ENCODE measurements around the gene RMRP.

The RMRP gene

DNA sequence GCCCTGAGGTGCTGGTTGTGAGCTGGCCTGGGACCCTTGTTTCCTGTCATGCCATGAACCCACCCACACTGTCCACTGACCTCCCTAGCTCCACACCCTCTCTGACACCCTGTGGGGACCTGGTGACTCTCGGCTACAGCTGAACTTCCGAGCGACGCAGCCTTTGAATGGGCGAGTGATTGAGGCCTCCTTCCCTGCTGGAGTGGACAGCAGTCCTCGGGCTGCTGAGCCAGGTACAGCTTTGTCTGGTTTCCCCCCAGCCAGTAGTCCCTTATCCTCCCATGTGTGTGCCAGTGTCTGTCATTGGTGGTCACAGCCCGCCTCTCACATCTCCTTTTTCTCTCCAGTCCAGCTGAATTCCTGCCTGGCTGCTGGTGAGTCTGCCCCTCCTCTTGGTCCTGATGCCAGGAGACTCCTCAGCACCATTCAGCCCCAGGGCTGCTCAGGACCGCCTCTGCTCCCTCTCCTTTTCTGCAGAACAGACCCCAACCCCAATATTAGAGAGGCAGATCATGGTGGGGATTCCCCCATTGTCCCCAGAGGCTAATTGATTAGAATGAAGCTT is 22.0 kb upstream of the RMRP start:
- Histone ChIP-seq H3K9me3 (ENCODE audit: control insufficient read depth, low read length) (no peaks in the 10 kb centered on the region), H3K36me3 (ENCODE audit: control insufficient read depth, insufficient read depth, low read length) (peaks cover 21% of the 10 kb centered on the region), H3K27me3 (ENCODE audit: control insufficient read depth, insufficient read depth, low read length, poor library complexity, severe bottlenecking) (no peaks in the 10 kb centered on the region), H3K4me3 (ENCODE audit: insufficient read depth, low read depth, low read length) (no peak overlapping the region), H3K27ac (ENCODE audit: insufficient read depth, low read depth, low read length, poor library complexity, severe bottlenecking) (no peak overlapping the region), H3K4me1 (ENCODE audit: control insufficient read depth, insufficient read depth, low read length) (peaks cover 6% of the 10 kb centered on the region)
- 87 to 89% methylated on average over 8 of the region's 8 CpGs for WGBS, 2 experiments

DNA sequence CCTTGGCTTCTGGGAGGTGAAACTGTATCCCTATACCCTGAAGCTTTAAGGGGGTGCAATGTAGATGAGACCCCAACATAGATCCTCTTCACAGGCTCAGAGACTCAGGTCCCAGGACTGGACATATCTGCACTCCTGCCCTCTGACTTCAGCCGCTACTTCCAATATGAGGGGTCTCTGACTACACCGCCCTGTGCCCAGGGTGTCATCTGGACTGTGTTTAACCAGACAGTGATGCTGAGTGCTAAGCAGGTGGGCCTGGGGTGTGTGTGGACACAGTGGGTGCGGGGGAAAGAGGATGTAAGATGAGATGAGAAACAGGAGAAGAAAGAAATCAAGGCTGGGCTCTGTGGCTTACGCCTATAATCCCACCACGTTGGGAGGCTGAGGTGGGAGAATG is 21.3 kb upstream of the RMRP start:
- Histone ChIP-seq H3K9me3 (ENCODE audit: control insufficient read depth, low read length) (no peaks in the 10 kb centered on the region), H3K36me3 (ENCODE audit: control insufficient read depth, insufficient read depth, low read length) (peaks cover 14% of the 10 kb centered on the region), H3K27me3 (ENCODE audit: control insufficient read depth, insufficient read depth, low read length, poor library complexity, severe bottlenecking) (no peaks in the 10 kb centered on the region), H3K27ac (ENCODE audit: insufficient read depth, low read depth, low read length, poor library complexity, severe bottlenecking) (no peak overlapping the region), H3K4me1 (ENCODE audit: control insufficient read depth, insufficient read depth, low read length) (peaks cover 6% of the 10 kb centered on the region), H3K4me3 (ENCODE audit: insufficient read depth, low read depth, low read length) (no peak overlapping the region)
- 87 to 96% methylated on average over 5 of the region's 5 CpGs for WGBS, 2 experiments

DNA sequence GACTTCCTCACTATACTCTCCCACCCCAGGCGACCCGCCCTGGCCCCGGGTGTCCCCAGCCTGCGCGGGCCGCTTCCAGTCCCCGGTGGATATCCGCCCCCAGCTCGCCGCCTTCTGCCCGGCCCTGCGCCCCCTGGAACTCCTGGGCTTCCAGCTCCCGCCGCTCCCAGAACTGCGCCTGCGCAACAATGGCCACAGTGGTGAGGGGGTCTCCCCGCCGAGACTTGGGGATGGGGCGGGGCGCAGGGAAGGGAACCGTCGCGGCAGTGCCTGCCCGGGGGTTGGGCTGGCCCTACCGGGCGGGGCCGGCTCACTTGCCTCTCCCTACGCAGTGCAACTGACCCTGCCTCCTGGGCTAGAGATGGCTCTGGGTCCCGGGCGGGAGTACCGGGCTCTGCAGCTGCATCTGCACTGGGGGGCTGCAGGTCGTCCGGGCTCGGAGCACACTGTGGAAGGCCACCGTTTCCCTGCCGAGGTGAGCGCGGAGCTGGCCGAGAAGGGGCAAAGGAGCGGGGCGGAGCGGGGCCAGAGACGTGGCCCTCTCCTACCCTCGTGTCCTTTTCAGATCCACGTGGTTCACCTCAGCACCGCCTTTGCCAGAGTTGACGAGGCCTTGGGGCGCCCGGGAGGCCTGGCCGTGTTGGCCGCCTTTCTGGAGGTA is 18.0 kb upstream of the RMRP start:
- H3K27ac ChIP-seq (ENCODE audit: insufficient read depth, low read depth, low read length, poor library complexity, severe bottlenecking) = no peak overlapping the region
- H3K36me3 ChIP-seq (ENCODE audit: control insufficient read depth, insufficient read depth, low read length) = no peaks in the 10 kb centered on the region
- H3K27me3 ChIP-seq (ENCODE audit: control insufficient read depth, insufficient read depth, low read length, poor library complexity, severe bottlenecking) = no peaks in the 10 kb centered on the region
- no peaks in the 10 kb centered on the region for H3K9me3 ChIP-seq (ENCODE audit: control insufficient read depth, low read length)
- 9 to 12% methylated on average over 51 of the region's 51 CpGs for WGBS, 2 experiments
- H3K4me1 ChIP-seq (ENCODE audit: control insufficient read depth, insufficient read depth, low read length) = peaks cover 6% of the 10 kb centered on the region
- peak overlapping the region; percentile 44 for H3K4me3 ChIP-seq (ENCODE audit: insufficient read depth, low read depth, low read length)

DNA sequence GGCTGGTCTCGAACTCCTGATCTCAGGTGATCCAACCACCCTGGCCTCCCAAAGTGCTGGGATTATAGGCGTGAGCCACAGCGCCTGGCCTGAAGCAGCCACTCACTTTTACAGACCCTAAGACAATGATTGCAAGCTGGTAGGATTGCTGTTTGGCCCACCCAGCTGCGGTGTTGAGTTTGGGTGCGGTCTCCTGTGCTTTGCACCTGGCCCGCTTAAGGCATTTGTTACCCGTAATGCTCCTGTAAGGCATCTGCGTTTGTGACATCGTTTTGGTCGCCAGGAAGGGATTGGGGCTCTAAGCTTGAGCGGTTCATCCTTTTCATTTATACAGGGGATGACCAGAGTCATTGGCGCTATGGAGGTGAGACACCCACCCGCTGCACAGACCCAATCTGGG is 17.4 kb upstream of the RMRP start:
- H3K9me3 ChIP-seq (ENCODE audit: control insufficient read depth, low read length) = no peaks in the 10 kb centered on the region
- no peak overlapping the region for H3K27ac ChIP-seq (ENCODE audit: insufficient read depth, low read depth, low read length, poor library complexity, severe bottlenecking)
- 42 to 43% methylated on average over 13 of the region's 13 CpGs for WGBS, 2 experiments
- no peaks in the 10 kb centered on the region for H3K36me3 ChIP-seq (ENCODE audit: control insufficient read depth, insufficient read depth, low read length)
- peak overlapping the region; percentile 44 for H3K4me3 ChIP-seq (ENCODE audit: insufficient read depth, low read depth, low read length)
- H3K27me3 ChIP-seq (ENCODE audit: control insufficient read depth, insufficient read depth, low read length, poor library complexity, severe bottlenecking) = no peaks in the 10 kb centered on the region
- peaks cover 5% of the 10 kb centered on the region for H3K4me1 ChIP-seq (ENCODE audit: control insufficient read depth, insufficient read depth, low read length)

DNA sequence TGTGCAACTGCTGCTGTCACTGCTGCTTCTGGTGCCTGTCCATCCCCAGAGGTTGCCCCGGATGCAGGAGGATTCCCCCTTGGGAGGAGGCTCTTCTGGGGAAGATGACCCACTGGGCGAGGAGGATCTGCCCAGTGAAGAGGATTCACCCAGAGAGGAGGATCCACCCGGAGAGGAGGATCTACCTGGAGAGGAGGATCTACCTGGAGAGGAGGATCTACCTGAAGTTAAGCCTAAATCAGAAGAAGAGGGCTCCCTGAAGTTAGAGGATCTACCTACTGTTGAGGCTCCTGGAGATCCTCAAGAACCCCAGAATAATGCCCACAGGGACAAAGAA is 16.2 kb upstream of the RMRP start:
- no peaks in the 10 kb centered on the region for H3K9me3 ChIP-seq (ENCODE audit: control insufficient read depth, low read length)
- no peak overlapping the region for H3K4me3 ChIP-seq (ENCODE audit: insufficient read depth, low read depth, low read length)
- no peak overlapping the region for H3K27ac ChIP-seq (ENCODE audit: insufficient read depth, low read depth, low read length, poor library complexity, severe bottlenecking)
- no peaks in the 10 kb centered on the region for H3K27me3 ChIP-seq (ENCODE audit: control insufficient read depth, insufficient read depth, low read length, poor library complexity, severe bottlenecking)
- 85 to 89% methylated on average over 3 of the region's 3 CpGs for WGBS, 2 experiments
- no peaks in the 10 kb centered on the region for H3K4me1 ChIP-seq (ENCODE audit: control insufficient read depth, insufficient read depth, low read length)
- H3K36me3 ChIP-seq (ENCODE audit: control insufficient read depth, insufficient read depth, low read length) = no peaks in the 10 kb centered on the region

DNA sequence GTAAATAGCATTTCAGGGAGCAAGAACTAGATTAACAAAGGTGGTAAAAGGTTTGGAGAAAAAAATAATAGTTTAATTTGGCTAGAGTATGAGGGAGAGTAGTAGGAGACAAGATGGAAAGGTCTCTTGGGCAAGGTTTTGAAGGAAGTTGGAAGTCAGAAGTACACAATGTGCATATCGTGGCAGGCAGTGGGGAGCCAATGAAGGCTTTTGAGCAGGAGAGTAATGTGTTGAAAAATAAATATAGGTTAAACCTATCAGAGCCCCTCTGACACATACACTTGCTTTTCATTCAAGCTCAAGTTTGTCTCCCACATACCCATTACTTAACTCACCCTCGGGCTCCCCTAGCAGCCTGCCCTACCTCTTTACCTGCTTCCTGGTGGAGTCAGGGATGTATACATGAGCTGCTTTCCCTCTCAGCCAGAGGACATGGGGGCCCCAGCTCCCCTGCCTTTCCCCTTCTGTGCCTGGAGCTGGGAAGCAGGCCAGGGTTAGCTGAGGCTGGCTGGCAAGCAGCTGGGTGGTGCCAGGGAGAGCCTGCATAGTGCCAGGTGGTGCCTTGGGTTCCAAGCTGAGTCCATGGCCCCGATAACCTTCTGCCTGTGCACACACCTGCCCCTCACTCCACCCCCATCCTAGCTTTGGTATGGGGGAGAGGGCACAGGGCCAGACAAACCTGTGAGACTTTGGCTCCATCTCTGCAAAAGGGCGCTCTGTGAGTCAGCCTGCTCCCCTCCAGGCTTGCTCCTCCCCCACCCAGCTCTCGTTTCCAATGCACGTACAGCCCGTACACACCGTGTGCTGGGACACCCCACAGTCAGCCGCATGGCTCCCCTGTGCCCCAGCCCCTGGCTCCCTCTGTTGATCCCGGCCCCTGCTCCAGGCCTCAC is 15.6 kb upstream of the RMRP start, which contains the start of gene CA9:
Gene CA9, plus strand, starts transcription at position 797 of the 893 bp plus-strand sequence. Its CDS starts 32 bp downstream, at position 829.
- Histone ChIP-seq H3K27me3 (ENCODE audit: control insufficient read depth, insufficient read depth, low read length, poor library complexity, severe bottlenecking) (no peaks in the 10 kb centered on the region), H3K9me3 (ENCODE audit: control insufficient read depth, low read length) (no peaks in the 10 kb centered on the region), H3K36me3 (ENCODE audit: control insufficient read depth, insufficient read depth, low read length) (no peaks in the 10 kb centered on the region), H3K4me3 (ENCODE audit: insufficient read depth, low read depth, low read length) (no peak within 1 kb of the TSS), H3K27ac (ENCODE audit: insufficient read depth, low read depth, low read length, poor library complexity, severe bottlenecking) (no peak within 1 kb of the TSS), H3K4me1 (ENCODE audit: control insufficient read depth, insufficient read depth, low read length) (no peaks in the 10 kb centered on the region)
- WGBS, 2 experiments = 87 to 92% methylated on average over 10 of the region's 10 CpGs

DNA sequence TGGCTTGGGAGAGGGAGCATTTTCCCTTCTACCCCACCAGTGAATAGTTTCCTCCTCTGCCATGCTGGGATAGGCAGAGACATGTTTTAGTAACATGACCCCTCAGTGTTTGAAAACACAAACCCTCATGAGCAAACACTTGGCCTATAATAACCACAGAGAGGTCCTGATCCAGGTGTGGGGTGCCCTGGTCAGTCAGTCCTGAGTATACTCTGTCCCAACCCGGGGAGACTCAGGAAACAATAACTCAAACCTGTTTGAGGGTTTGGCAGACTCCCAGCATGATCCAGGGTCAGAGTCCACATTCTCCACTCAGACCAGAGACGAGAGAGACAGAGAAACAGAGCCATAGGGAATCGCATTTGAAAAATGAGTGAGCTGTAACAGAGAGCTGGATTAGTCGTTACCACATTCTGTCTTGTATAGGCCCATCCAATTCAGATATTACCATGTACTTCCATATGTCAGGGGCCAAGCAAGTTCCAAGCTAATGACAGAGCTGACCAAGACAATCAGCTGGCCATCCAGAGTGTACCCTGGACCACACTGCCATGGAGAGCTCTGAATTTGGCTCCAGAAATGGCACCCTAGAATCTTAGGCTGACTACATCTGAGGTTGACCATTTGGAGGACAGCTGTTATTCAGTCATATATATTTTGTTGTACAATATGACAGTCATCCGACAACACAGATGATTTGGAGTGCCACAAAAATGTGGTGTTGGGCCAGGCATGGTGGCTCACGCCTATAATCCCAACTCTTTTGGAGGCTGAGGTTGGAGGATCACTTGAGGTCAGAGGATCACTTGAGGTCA is 11.7 kb upstream of the RMRP start:
- 88 to 89% methylated on average over 6 of the region's 6 CpGs for WGBS, 2 experiments
- no peaks in the 10 kb centered on the region for H3K36me3 ChIP-seq (ENCODE audit: control insufficient read depth, insufficient read depth, low read length)
- no peaks in the 10 kb centered on the region for H3K9me3 ChIP-seq (ENCODE audit: control insufficient read depth, low read length)
- H3K27me3 ChIP-seq (ENCODE audit: control insufficient read depth, insufficient read depth, low read length, poor library complexity, severe bottlenecking) = no peaks in the 10 kb centered on the region
- peaks cover 1% of the 10 kb centered on the region for H3K4me1 ChIP-seq (ENCODE audit: control insufficient read depth, insufficient read depth, low read length)
- no peak overlapping the region for H3K27ac ChIP-seq (ENCODE audit: insufficient read depth, low read depth, low read length, poor library complexity, severe bottlenecking)
- no peak overlapping the region for H3K4me3 ChIP-seq (ENCODE audit: insufficient read depth, low read depth, low read length)

DNA sequence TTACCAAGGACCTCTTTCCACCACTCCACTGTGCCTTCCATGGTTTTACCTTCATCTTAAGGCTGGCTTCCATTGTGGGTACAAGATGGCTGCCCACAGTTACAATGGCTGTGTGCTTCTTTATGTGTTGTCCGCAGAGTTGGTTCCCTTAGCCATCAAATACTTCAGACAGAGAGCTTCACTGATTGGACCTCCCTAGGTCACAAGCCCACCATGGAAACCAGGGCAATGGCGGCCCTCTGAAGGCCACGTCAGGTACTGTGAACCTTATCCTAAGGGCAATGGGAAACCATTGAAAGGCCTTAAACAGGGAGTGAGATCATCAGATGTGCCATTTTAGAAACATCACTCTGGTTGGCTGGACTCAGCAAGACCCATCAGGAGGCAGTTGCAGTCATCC is 10.1 kb upstream of the RMRP start:
- no peaks in the 10 kb centered on the region for H3K9me3 ChIP-seq (ENCODE audit: control insufficient read depth, low read length)
- H3K27ac ChIP-seq (ENCODE audit: insufficient read depth, low read depth, low read length, poor library complexity, severe bottlenecking) = no peak overlapping the region
- peaks cover 4% of the 10 kb centered on the region for H3K36me3 ChIP-seq (ENCODE audit: control insufficient read depth, insufficient read depth, low read length)
- H3K4me3 ChIP-seq (ENCODE audit: insufficient read depth, low read depth, low read length) = no peak overlapping the region
- H3K4me1 ChIP-seq (ENCODE audit: control insufficient read depth, insufficient read depth, low read length) = peaks cover 11% of the 10 kb centered on the region
- no peaks in the 10 kb centered on the region for H3K27me3 ChIP-seq (ENCODE audit: control insufficient read depth, insufficient read depth, low read length, poor library complexity, severe bottlenecking)
- 93 to 94% methylated on average over 3 of the region's 3 CpGs for WGBS, 2 experiments

DNA sequence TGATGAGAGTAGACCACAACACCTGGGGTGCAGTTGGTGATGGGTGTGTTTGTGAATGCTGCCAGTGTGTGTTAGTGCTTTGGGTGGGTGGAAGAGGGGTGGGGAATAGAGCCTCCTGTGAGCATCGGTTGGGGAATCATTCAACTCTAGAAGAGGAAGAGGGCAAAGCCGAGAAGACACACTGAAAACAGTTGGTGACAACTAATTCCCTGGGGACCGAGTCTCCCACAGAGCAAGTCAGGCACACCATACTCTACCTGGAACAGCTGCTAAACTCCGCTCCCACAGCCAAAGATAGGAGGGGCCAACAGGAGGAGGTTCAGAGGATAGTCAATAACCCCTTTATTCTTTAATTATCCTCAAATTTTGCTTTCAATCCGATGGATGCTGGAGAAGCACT is 8.7 kb upstream of the RMRP start:
- peaks cover 11% of the 10 kb centered on the region for H3K4me1 ChIP-seq (ENCODE audit: control insufficient read depth, insufficient read depth, low read length)
- no peak overlapping the region for H3K4me3 ChIP-seq (ENCODE audit: insufficient read depth, low read depth, low read length)
- H3K27ac ChIP-seq (ENCODE audit: insufficient read depth, low read depth, low read length, poor library complexity, severe bottlenecking) = no peak overlapping the region
- 79 to 95% methylated on average over 5 of the region's 5 CpGs for WGBS, 2 experiments
- no peaks in the 10 kb centered on the region for H3K27me3 ChIP-seq (ENCODE audit: control insufficient read depth, insufficient read depth, low read length, poor library complexity, severe bottlenecking)
- H3K36me3 ChIP-seq (ENCODE audit: control insufficient read depth, insufficient read depth, low read length) = peaks cover 14% of the 10 kb centered on the region
- no peaks in the 10 kb centered on the region for H3K9me3 ChIP-seq (ENCODE audit: control insufficient read depth, low read length)
